K562 (cell line): ENCODE measurements around the gene GADD45GIP1. TPM values are rescaled to one million over a fixed set of nuclear protein-coding genes. Genes with fewer than 3 reads are reported as not detected.
A peak's percentile ranks its signal among the peaks of the same experiment; 100 is the strongest.

ENCODE experiments used
- ARID4B ChIP-seq: sonication (generic); formaldehyde crosslinking; IDR thresholded peaks from 2 replicates; pipeline ENCODE4 v1.8.0; 2022; ENCODE audit warnings: mild to moderate bottlenecking, missing genetic modification reagents
- BDP1 ChIP-seq: IDR thresholded peaks from 3 replicates; pipeline ENCODE4 v1.6.1; 2011; ENCODE audit not compliant: insufficient read length, insufficient read depth
- ILK ChIP-seq: fragments of 450-650 bp; IDR thresholded peaks from 2 replicates; pipeline ENCODE4 v1.6.1; 2016; ENCODE audit warnings: missing genetic modification characterization, low read depth, mild to moderate bottlenecking, missing compliant biosample characterization, moderate library complexity, borderline replicate concordance
- POLR2G ChIP-seq: fragments of 200-400 bp; formaldehyde crosslinking; IDR thresholded peaks from 2 replicates; pipeline ENCODE4 v1.6.1; 2017; ENCODE audit warnings: low read depth, mild to moderate bottlenecking, antibody characterized with exemption, low read length, moderate library complexity
- RFX7 ChIP-seq: fragments of 250-450 bp; sonication (Bioruptor Pico); IDR thresholded peaks from 2 replicates; pipeline ENCODE4 v1.5.1; 2021; ENCODE audit warnings: mild to moderate bottlenecking
- SRSF3 ChIP-seq: fragments of 200-400 bp; formaldehyde crosslinking; IDR thresholded peaks from 2 replicates; pipeline ENCODE4 v1.6.1; 2016; ENCODE audit warnings: mild to moderate bottlenecking, low read length, moderate library complexity; ENCODE audit not compliant: insufficient read depth
- STAG1 ChIP-seq: sonication (generic); formaldehyde crosslinking; IDR thresholded peaks from 2 replicates; pipeline ENCODE4 v1.5.0; 2020; ENCODE audit warnings: missing genetic modification reagents, borderline replicate concordance
- TCFL5 ChIP-seq: fragments of 250-450 bp; sonication (Bioruptor Pico); conservative IDR thresholded peaks from 2 replicates; pipeline ENCODE4 v1.6.1; 2021; ENCODE audit warnings: mild to moderate bottlenecking, moderate library complexity, matching md5 sums
- THRA ChIP-seq: fragments of 450-650 bp; IDR thresholded peaks from 2 replicates; pipeline ENCODE4 v1.6.1; 2017; ENCODE audit warnings: mild to moderate bottlenecking, moderate library complexity
- ZBTB26 ChIP-seq: fragments of 450-650 bp; formaldehyde crosslinking; IDR thresholded peaks from 2 replicates; pipeline ENCODE4 v1.4.0; 2022; ENCODE audit warnings: missing genetic modification characterization
- ZBTB7A ChIP-seq: IDR thresholded peaks from 2 replicates; pipeline ENCODE4 v1.6.1; 2011; ENCODE audit warnings: low read depth, mild to moderate bottlenecking, low read length, moderate library complexity, borderline replicate concordance; ENCODE audit not compliant: control insufficient read depth
- ZNF121 ChIP-seq: sonication (generic); formaldehyde crosslinking; conservative IDR thresholded peaks from 2 replicates; pipeline ENCODE4 v1.8.0; 2022; ENCODE audit warnings: missing genetic modification reagents
- ZNF263 ChIP-seq: sonication (generic); formaldehyde crosslinking; IDR thresholded peaks from 2 replicates; pipeline ENCODE4 v1.8.0; 2022; ENCODE audit warnings: mild to moderate bottlenecking, missing genetic modification reagents, borderline replicate concordance
- ZNF592 ChIP-seq: fragments of 450-650 bp; IDR thresholded peaks from 2 replicates; pipeline ENCODE4 v1.6.1; 2017; ENCODE audit warnings: antibody characterized with exemption, mild to moderate bottlenecking
- ZNF668 ChIP-seq: fragments of 250-450 bp; sonication (Bioruptor Pico); IDR thresholded peaks from 2 replicates; pipeline ENCODE4 v1.8.0; 2022; ENCODE audit warnings: mild to moderate bottlenecking, inconsistent platforms
- ZNF695 ChIP-seq: fragments of 450-650 bp; formaldehyde crosslinking; IDR thresholded peaks from 2 replicates; pipeline ENCODE4 v1.4.0; 2020; ENCODE audit warnings: mild to moderate bottlenecking, moderate library complexity
- polyA plus RNA-seq, 8 experiments: library from polyadenylated mRNA; depleted of rRNA in 4 of 8; stranded (reverse) in 5 of 8; unstranded in 3 of 8; fragments of >200 nt; fragmentation: Nextera tagmentation in 2 of 8; fragmentation: Illumina TruSeq in 1 of 8; extraction: Ambion mirVana in 2 of 8; extraction: Trizol in 1 of 8; gene quantifications; 2 replicates each; pipeline versions ENCODE4 v1.2.1 to v1.2.3, GENCODE V29; 2011 to 2014; ENCODE audit warnings: inconsistent platforms in 1 of 8, missing spikeins in 1 of 8
- total RNA-seq, 7 experiments: library from RNA; depleted of rRNA in 6 of 7; stranded (reverse); fragments of >200 nt in 6 of 7; fragmentation: Illumina TruSeq in 2 of 7; extraction: Trizol in 2 of 7; gene quantifications; 2 replicates each; pipeline versions ENCODE4 v1.2.1 to v1.2.3, GENCODE V29; 2011 to 2021; ENCODE audit warnings: low replicate concordance in 1 of 7

The GADD45GIP1 gene
- total and polyA plus RNA-seq, 9 of the 15 experiments (the other 6 are each of a cell fraction or from before 2014, with no cell fraction given), result 5.1 to 161 (median 29.2) TPM

- TF ChIP-seq SRSF3 (no peak), ZNF592 (no peak; the same call in 1 of the 2 replicates), RFX7 (CRISPR knock-in tag) (no peak), ZBTB26 (CRISPR knock-in tag) (no peak), POLR2G (no peak), ZNF695 (CRISPR knock-in tag) (no peak), ZNF121 (CRISPR knock-in tag) (no peak), BDP1 (no peak), ZNF263 (no peak), ZNF668 (CRISPR knock-in tag) (no peak), ZBTB7A (no peak), STAG1 (no peak), THRA (no peak), ILK (tag) (no peak), ARID4B (CRISPR knock-in tag) (peak; percentile 96), TCFL5 (CRISPR knock-in tag) (no peak)
Observed at GRCh38 chr19:12985049-12985776, 28.2 kb upstream of the GADD45GIP1 start (continued).
